Measurements from ENCODE around the gene PCA3. TPM values are rescaled to one million over a fixed set of nuclear protein-coding genes. Genes with fewer than 3 reads are reported as not detected.

PCA3 gene
- total and polyA plus RNA-seq, 9 of the 15 experiments (the other 6 are each of a cell fraction or from before 2014, with no cell fraction given) = not detected

GRCh38 chr9:76799473-76799872 is 35.2 kb downstream of the PCA3 start:
- WGBS (ENCODE audit: insufficient coverage, low coverage, missing lambda C conversion rate) = 0% methylated on average over 1 of the region's 1 CpG
- peaks cover 0 to 4% of the 10 kb centered on the region in 2 experiments; a peak in 1 of 5 replicates for H3K27me3 ChIP-seq (ENCODE audit: control insufficient read depth in 2 of 2, insufficient read depth in 2 of 2, low read length in 2 of 2)
- FAIRE-seq = no peak

GRCh38 chr9:76800901-76801300 is 36.7 kb downstream of the PCA3 start:
- 0% methylated on average over 1 of the region's 1 CpG for WGBS (ENCODE audit: insufficient coverage, low coverage, missing lambda C conversion rate)
- in situ Hi-C loops (cut with MboI) (loop anchor here (25.0 kb wide), 1 partner anchor 186 kb away; no protein-coding TSS in a partner anchor), intact Hi-C loops (cut with micrococcal nuclease) (no loop called here)
- H2AFZ ChIP-seq (ENCODE audit: low read depth, low read length) = no peak overlapping the region
- no peak overlapping the region for H3K4me3 ChIP-seq
- ChIA-PET CTCF (ENCODE audit: low intra/inter-chr PET ratio) (no interaction called here), POLR2A (no interaction called here)
- DNase-seq (ENCODE audit: extremely low read depth in 1 of 4, low spot score in 3 of 4) = no peak
- H3K36me3 ChIP-seq (ENCODE audit: control insufficient read depth, insufficient read depth, low read length) = no peaks in the 10 kb centered on the region
- ATAC-seq = no peak
- no peaks in the 10 kb centered on the region for H4K20me1 ChIP-seq (replicated peaks; ENCODE audit: control insufficient read depth, insufficient read depth, low read length)
- no peak overlapping the region for H3K9ac ChIP-seq (ENCODE audit: insufficient read depth in 1 of 2, low read depth in 2 of 2, low read length in 2 of 2)
- no peaks in the 10 kb centered on the region for H3K9me3 ChIP-seq (replicated peaks; ENCODE audit: control insufficient read depth, insufficient read depth, low read depth, low read length)
- no peaks in the 10 kb centered on the region for H3K4me1 ChIP-seq (replicated peaks in 1 of 2; ENCODE audit: control insufficient read depth in 2 of 2, insufficient read depth in 2 of 2, low read length in 2 of 2)
- H3K27ac ChIP-seq (ENCODE audit: extremely low read depth, low read depth, low read length) = no peak overlapping the region
- FAIRE-seq = no peak
- TF ChIP-seq NRF1 (conservative IDR thresholded peaks at IDR 0.05 in 1 of 2, IDR thresholded peaks at IDR 0.05 in 1 of 2) = no peak
- TF ChIP-seq ZNF780A (CRISPR knock-in tag; IDR thresholded peaks at IDR 0.05) = no peak
- TF ChIP-seq MCM3 (IDR thresholded peaks at IDR 0.05) = no peak
- no peak for TF ChIP-seq IRF9 (tag; IDR thresholded peaks at IDR 0.05)
- TF ChIP-seq CEBPG (CRISPR knock-in tag; IDR thresholded peaks at IDR 0.05) = no peak
- TF ChIP-seq CEBPG (tag; conservative IDR thresholded peaks at IDR 0.05 in 1 of 2, IDR thresholded peaks at IDR 0.05 in 1 of 2) = no peak
- TF ChIP-seq, protein P1, sequence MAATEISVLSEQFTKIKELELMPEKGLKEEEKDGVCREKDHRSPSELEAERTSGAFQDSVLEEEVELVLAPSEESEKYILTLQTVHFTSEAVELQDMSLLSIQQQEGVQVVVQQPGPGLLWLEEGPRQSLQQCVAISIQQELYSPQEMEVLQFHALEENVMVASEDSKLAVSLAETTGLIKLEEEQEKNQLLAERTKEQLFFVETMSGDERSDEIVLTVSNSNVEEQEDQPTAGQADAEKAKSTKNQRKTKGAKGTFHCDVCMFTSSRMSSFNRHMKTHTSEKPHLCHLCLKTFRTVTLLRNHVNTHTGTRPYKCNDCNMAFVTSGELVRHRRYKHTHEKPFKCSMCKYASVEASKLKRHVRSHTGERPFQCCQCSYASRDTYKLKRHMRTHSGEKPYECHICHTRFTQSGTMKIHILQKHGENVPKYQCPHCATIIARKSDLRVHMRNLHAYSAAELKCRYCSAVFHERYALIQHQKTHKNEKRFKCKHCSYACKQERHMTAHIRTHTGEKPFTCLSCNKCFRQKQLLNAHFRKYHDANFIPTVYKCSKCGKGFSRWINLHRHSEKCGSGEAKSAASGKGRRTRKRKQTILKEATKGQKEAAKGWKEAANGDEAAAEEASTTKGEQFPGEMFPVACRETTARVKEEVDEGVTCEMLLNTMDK (IDR thresholded peaks at IDR 0.05; ENCODE audit: borderline replicate concordance, insufficient read depth, low read depth, low read length, poor library complexity, severe bottlenecking) = no peak
- TF ChIP-seq, protein P2, sequence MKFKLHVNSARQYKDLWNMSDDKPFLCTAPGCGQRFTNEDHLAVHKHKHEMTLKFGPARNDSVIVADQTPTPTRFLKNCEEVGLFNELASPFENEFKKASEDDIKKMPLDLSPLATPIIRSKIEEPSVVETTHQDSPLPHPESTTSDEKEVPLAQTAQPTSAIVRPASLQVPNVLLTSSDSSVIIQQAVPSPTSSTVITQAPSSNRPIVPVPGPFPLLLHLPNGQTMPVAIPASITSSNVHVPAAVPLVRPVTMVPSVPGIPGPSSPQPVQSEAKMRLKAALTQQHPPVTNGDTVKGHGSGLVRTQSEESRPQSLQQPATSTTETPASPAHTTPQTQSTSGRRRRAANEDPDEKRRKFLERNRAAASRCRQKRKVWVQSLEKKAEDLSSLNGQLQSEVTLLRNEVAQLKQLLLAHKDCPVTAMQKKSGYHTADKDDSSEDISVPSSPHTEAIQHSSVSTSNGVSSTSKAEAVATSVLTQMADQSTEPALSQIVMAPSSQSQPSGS (CRISPR knock-in tag; IDR thresholded peaks at IDR 0.05) = no peak
- TF ChIP-seq KDM5B (IDR thresholded peaks at IDR 0.05; ENCODE audit: insufficient replicate concordance, low read depth, low read length) = no peak
- no peaks in the 10 kb centered on the region for H3K79me2 ChIP-seq (ENCODE audit: control insufficient read depth, insufficient read depth, low read length)
- H3K9me1 ChIP-seq (ENCODE audit: control insufficient read depth, insufficient read depth, low read length) = no peaks in the 10 kb centered on the region
- H3K27me3 ChIP-seq (ENCODE audit: control insufficient read depth in 2 of 2, insufficient read depth in 2 of 2, low read length in 2 of 2) = no peaks in the 10 kb centered on the region
- no TSS peak for BruUV-seq (replicated peaks)
- no peak overlapping the region for H3K4me2 ChIP-seq (ENCODE audit: insufficient read depth, low read length)

More at GRCh38 chr9:76799473-76799872, 35.2 kb downstream of the PCA3 start:
- Histone ChIP-seq H3K9ac (ENCODE audit: insufficient read depth in 1 of 2, low read depth in 2 of 2, low read length in 2 of 2) (no peak overlapping the region), H2AFZ (ENCODE audit: low read depth, low read length) (no peak overlapping the region), H3K4me3 (no peak overlapping the region), H3K4me2 (ENCODE audit: insufficient read depth, low read length) (no peak overlapping the region), H3K27ac (ENCODE audit: extremely low read depth, low read depth, low read length) (no peak overlapping the region), H3K9me3 (replicated peaks; ENCODE audit: control insufficient read depth, insufficient read depth, low read depth, low read length) (no peaks in the 10 kb centered on the region), H3K36me3 (ENCODE audit: control insufficient read depth, insufficient read depth, low read length) (no peaks in the 10 kb centered on the region), H3K4me1 (replicated peaks in 1 of 2; ENCODE audit: control insufficient read depth in 2 of 2, insufficient read depth in 2 of 2, low read length in 2 of 2) (no peaks in the 10 kb centered on the region), H3K9me1 (ENCODE audit: control insufficient read depth, insufficient read depth, low read length) (no peaks in the 10 kb centered on the region), H3K79me2 (ENCODE audit: control insufficient read depth, insufficient read depth, low read length) (no peaks in the 10 kb centered on the region), H4K20me1 (replicated peaks; ENCODE audit: control insufficient read depth, insufficient read depth, low read length) (no peaks in the 10 kb centered on the region)
- no peak for DNase-seq (ENCODE audit: extremely low read depth in 1 of 4, low spot score in 3 of 4)
- in situ Hi-C loops (cut with MboI) = no loop called here
- no TSS peak for BruUV-seq (replicated peaks)
- intact Hi-C loops (cut with micrococcal nuclease) = no loop called here
- POLR2A ChIA-PET = no interaction called here
- ATAC-seq = no peak
- CTCF ChIA-PET (ENCODE audit: low intra/inter-chr PET ratio) = no interaction called here
- TF ChIP-seq ZNF584 (CRISPR knock-in tag; IDR thresholded peaks at IDR 0.05; ENCODE audit: low read depth) = no peak
